T-helper 22 cell (primary cell): ENCODE results near the gene PCSK4.
"Not testable (repeated sequence)": the region's sequence is repeated elsewhere in the genome, so short reads cannot be mapped to it uniquely, and the experiment has no call there.

Experiments
- DNase-seq: peaks from one replicate; pipeline ENCODE4 v3.0.0-alpha.2; 2020; ENCODE audit warnings: low read depth

The PCSK4 gene

GRCh38 chr19:1453525-1454364 is 36.4 kb downstream of the PCSK4 start:
- no peak for DNase-seq

- DNase-seq, result no peak
Measured at GRCh38 chr19:1452802-1453524, 37.2 kb downstream of the PCSK4 start.

GRCh38 chr19:1451916-1452801 is 38.0 kb downstream of the PCSK4 start:
- no peak for DNase-seq

GRCh38 chr19:1450735-1451731 is 39.1 kb downstream of the PCSK4 start:
- DNase-seq, result no peak

- no peak for DNase-seq
Measured at GRCh38 chr19:1449467-1450442, 40.4 kb downstream of the PCSK4 start, which contains the start of gene APC2. TSS of gene APC2 (plus strand) at chr19:1450121. CDS start at chr19:1453002, 2,881 bp downstream.

GRCh38 chr19:1447944-1448343 is 42.2 kb downstream of the PCSK4 start:
- DNase-seq, result no peak

- DNase-seq, result no peak
Measured at GRCh38 chr19:1447504-1447903, 42.6 kb downstream of the PCSK4 start.

GRCh38 chr19:1446713-1447481 is 43.3 kb downstream of the PCSK4 start:
- DNase-seq, result no peak

- DNase-seq, result no peak
Measured at GRCh38 chr19:1445932-1446712, 44.0 kb downstream of the PCSK4 start.

GRCh38 chr19:1445185-1445931 is 44.8 kb downstream of the PCSK4 start:
- peak; percentile 43 for DNase-seq

- DNase-seq, result no peak
Measured at GRCh38 chr19:1441677-1442438, 48.3 kb downstream of the PCSK4 start.

- DNase-seq, result no peak
Measured at GRCh38 chr19:1441022-1441426, 49.1 kb downstream of the PCSK4 start.

GRCh38 chr19:1440418-1440801 is 49.7 kb downstream of the PCSK4 start:
- no peak for DNase-seq

- not testable (repeated sequence) for DNase-seq
Measured at GRCh38 chr19:1439525-1440417, 50.4 kb downstream of the PCSK4 start.

GRCh38 chr19:1438933-1439354 is 51.2 kb downstream of the PCSK4 start:
- no peak for DNase-seq
